HEK293 (cell line): ENCODE data around the gene CDC25A.

Source experiments
- CTCF ChIA-PET: fragments of 350-600 bp; formaldehyde crosslinking; extraction: SDS; loops from one replicate; lab custom pipeline; 2021; ENCODE audit warnings: antibody characterized with exemption; lab: Yijun Ruan, JAX
- POLR2A ChIA-PET: fragments of 300-600 bp; formaldehyde crosslinking; extraction: SDS; loops from one replicate; lab custom pipeline; 2020; ENCODE audit warnings: antibody characterized with exemption, inconsistent platforms; lab: Yijun Ruan, JAX
- H3K27ac ChIP-seq: fragments of 200-500 bp; sonication (Bioruptor generic); 2 replicates; pipeline ENCODE4 v1.5.1; 2014; ENCODE audit warnings: low read depth, low read length, control low read depth, inconsistent platforms; ENCODE audit errors: extremely low read depth
- H3K36me3 ChIP-seq, 2 experiments: fragments of 200-500 bp in 1 of 2; sonication (Bioruptor generic) in 1 of 2; 1 replicate in 1 of 2; 2 replicates in 1 of 2; pipeline ENCODE4 v1.5.1; 2014 to 2017; ENCODE audit warnings: inconsistent platforms in 2 of 2, low read length in 2 of 2; ENCODE audit not compliant: control insufficient read depth in 2 of 2, insufficient read depth in 1 of 2
- H3K4me1 ChIP-seq: fragments of 200-500 bp; sonication (Bioruptor generic); 2 replicates; pipeline ENCODE4 v1.5.1; 2014; ENCODE audit warnings: mild to moderate bottlenecking, low read length, inconsistent platforms; ENCODE audit not compliant: control insufficient read depth, insufficient read depth
- H3K4me3 ChIP-seq: 2 replicates; pipeline ENCODE4 v1.5.1; 2011; ENCODE audit warnings: low read depth, mild to moderate bottlenecking, control low read depth, low read length, moderate library complexity
- H3K9me3 ChIP-seq: fragments of 200-500 bp; sonication (Bioruptor generic); 2 replicates; pipeline ENCODE4 v1.5.1; 2014; ENCODE audit warnings: low read depth, low read length, inconsistent platforms; ENCODE audit not compliant: control insufficient read depth, insufficient read depth
- EGR2 ChIP-seq: fragments of 450-650 bp; formaldehyde crosslinking; IDR thresholded peaks from 2 replicates; pipeline ENCODE4 v1.5.1; 2016; ENCODE audit warnings: low read depth, missing biosample characterization, missing genetic modification characterization
- MZF1 ChIP-seq: fragments of 450-650 bp; formaldehyde crosslinking; IDR thresholded peaks from 2 replicates; pipeline ENCODE4 v1.5.1; 2017; ENCODE audit warnings: missing biosample characterization, missing genetic modification characterization, borderline replicate concordance
- YY1 ChIP-seq: fragments of 450-650 bp; formaldehyde crosslinking; IDR thresholded peaks from 2 replicates; pipeline ENCODE4 v1.5.1; 2018; ENCODE audit warnings: missing biosample characterization, missing genetic modification characterization
- ZNF138 ChIP-seq: fragments of 450-650 bp; formaldehyde crosslinking; IDR thresholded peaks from 2 replicates; pipeline ENCODE4 v1.5.1; 2016; ENCODE audit warnings: missing biosample characterization, missing genetic modification characterization, borderline replicate concordance
- ZNF19 ChIP-seq: fragments of 450-650 bp; formaldehyde crosslinking; IDR thresholded peaks from 2 replicates; pipeline ENCODE4; 2016; ENCODE audit warnings: missing biosample characterization, missing genetic modification characterization, low read depth
- ZNF324 ChIP-seq: fragments of 450-650 bp; formaldehyde crosslinking; IDR thresholded peaks from 2 replicates; pipeline ENCODE4 v1.5.1; 2016; ENCODE audit warnings: missing biosample characterization, missing genetic modification characterization
- ZNF423 ChIP-seq: fragments of 450-650 bp; formaldehyde crosslinking; IDR thresholded peaks from 2 replicates; pipeline ENCODE4 v1.5.1; 2016; ENCODE audit warnings: missing biosample characterization, missing genetic modification characterization
- ZNF530 ChIP-seq: fragments of 450-650 bp; formaldehyde crosslinking; IDR thresholded peaks from 2 replicates; pipeline ENCODE4 v1.5.1; 2016; ENCODE audit warnings: low read depth, missing biosample characterization, missing genetic modification characterization
- ZNF548 ChIP-seq: fragments of 450-650 bp; formaldehyde crosslinking; IDR thresholded peaks from 2 replicates; pipeline ENCODE4 v1.5.1; 2016; ENCODE audit warnings: missing biosample characterization, missing genetic modification characterization
- ZNF639 ChIP-seq: fragments of 450-650 bp; formaldehyde crosslinking; IDR thresholded peaks from 2 replicates; pipeline ENCODE4 v1.5.1; 2016; ENCODE audit warnings: missing biosample characterization, missing genetic modification characterization
- ZNF776 ChIP-seq: fragments of 450-650 bp; formaldehyde crosslinking; IDR thresholded peaks from 2 replicates; pipeline ENCODE4 v1.5.0; 2017; ENCODE audit warnings: missing biosample characterization, missing genetic modification characterization, borderline replicate concordance
- ZNF830 ChIP-seq: fragments of 450-650 bp; IDR thresholded peaks from 2 replicates; pipeline ENCODE4 v1.5.0; 2018; ENCODE audit warnings: missing biosample characterization, missing genetic modification characterization, low read depth, mild to moderate bottlenecking, moderate library complexity
- TF ChIP-seq, protein P1 (sequence below): IDR thresholded peaks from 2 replicates; pipeline ENCODE4 v1.6.1; 2011; ENCODE audit warnings: mild to moderate bottlenecking, low read depth, low read length, borderline replicate concordance
- TF ChIP-seq, protein P2 (sequence below): fragments of 450-650 bp; formaldehyde crosslinking; IDR thresholded peaks from 2 replicates; pipeline ENCODE4; 2016; ENCODE audit warnings: missing biosample characterization, missing genetic modification characterization

Gene CDC25A

GRCh38 chr3:48110463-48110862 is 77.8 kb downstream of the CDC25A start (continued):
- TF ChIP-seq ZNF639 (tag by site-specific recombination) (no peak), ZNF138 (tag by site-specific recombination) (no peak), ZNF324 (no peak), YY1 (tag by site-specific recombination) (no peak)
- TF ChIP-seq, protein P1, sequence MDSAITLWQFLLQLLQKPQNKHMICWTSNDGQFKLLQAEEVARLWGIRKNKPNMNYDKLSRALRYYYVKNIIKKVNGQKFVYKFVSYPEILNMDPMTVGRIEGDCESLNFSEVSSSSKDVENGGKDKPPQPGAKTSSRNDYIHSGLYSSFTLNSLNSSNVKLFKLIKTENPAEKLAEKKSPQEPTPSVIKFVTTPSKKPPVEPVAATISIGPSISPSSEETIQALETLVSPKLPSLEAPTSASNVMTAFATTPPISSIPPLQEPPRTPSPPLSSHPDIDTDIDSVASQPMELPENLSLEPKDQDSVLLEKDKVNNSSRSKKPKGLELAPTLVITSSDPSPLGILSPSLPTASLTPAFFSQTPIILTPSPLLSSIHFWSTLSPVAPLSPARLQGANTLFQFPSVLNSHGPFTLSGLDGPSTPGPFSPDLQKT: no peak

DNA sequence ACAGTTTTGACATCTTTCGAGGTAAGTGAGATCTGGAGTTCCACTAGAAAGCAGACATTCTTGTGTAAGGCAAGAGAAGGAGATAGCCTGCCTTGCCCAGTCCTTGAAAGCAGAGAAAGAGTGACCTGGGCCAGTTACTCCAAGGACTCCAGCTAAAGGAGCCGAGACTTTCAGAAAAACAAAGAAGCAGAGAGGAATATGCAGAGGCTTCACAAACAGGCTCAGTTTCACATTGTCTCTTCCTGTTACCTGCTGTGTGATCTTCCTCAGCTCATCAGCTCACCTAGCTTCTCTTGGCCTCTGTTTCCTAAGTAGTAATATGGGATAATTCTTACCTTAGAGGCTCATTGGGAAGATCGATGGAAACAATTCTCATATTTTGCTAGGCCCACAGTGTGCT is 81.0 kb downstream of the CDC25A start:
- Histone ChIP-seq H3K27ac (no peak overlapping the region), H3K4me3 (no peak overlapping the region), H3K36me3 (no peaks in the 10 kb centered on the region), H3K4me1 (no peaks in the 10 kb centered on the region), H3K9me3 (no peaks in the 10 kb centered on the region)
- TF ChIP-seq ZNF830 (tag by site-specific recombination) (no peak), MZF1 (tag by site-specific recombination) (no peak), ZNF548 (no peak), ZNF530 (tag by site-specific recombination) (no peak), ZNF423 (no peak), ZNF776 (tag by site-specific recombination) (no peak), EGR2 (tag by site-specific recombination) (no peak), ZNF639 (tag by site-specific recombination) (no peak), ZNF19 (no peak)
- TF ChIP-seq, protein P2, sequence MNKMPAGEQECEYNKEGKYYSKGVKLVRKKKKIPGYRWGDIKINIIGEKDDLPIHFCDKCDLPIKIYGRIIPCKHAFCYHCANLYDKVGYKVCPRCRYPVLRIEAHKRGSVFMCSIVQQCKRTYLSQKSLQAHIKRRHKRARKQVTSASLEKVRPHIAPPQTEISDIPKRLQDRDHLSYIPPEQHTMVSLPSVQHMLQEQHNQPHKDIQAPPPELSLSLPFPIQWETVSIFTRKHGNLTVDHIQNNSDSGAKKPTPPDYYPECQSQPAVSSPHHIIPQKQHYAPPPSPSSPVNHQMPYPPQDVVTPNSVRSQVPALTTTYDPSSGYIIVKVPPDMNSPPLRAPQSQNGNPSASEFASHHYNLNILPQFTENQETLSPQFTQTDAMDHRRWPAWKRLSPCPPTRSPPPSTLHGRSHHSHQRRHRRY (tag by site-specific recombination): no peak
- CTCF ChIA-PET: no interaction called here
- POLR2A ChIA-PET: interaction anchor here (1.0 kb wide), 1 partner anchor 18 kb away, joined by 3 read pairs; no protein-coding TSS in a partner anchor
